Measurements from ENCODE around the gene ERVFRD-1. TPM values are rescaled to one million over a fixed set of nuclear protein-coding genes. Genes with fewer than 3 reads are reported as not detected.

ERVFRD-1 gene
- total RNA-seq, 1 experiment from 2014 or later: not detected

DNA sequence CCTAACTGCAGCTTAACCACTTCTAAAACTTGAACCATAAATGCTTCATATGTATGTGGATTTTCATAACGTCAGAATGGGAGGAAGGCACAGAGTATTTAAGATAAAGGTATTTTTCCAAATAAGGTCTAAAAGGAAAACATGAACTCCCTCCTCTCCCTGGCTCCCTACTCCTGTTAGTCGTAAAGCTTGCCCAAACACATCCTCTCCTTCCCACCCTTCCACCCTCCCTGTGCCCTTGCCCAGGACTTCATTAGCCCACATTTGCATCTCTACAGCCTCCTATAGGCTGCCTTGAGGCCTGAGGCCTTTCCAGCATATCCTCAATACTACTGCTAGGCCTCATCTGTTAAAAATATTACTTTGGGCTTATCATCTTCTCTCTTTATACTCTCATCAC is 35.0 kb downstream of the ERVFRD-1 start:
- Histone ChIP-seq H3K4me2 (ENCODE audit: low read depth, low read length, poor library complexity, severe bottlenecking) (no peak overlapping the region), H3K27ac (ENCODE audit: low read length) (no peak overlapping the region), H3K4me1 (ENCODE audit: low read length) (no peaks in the 10 kb centered on the region), H4K20me1 (ENCODE audit: insufficient read depth, low read depth, low read length) (no peaks in the 10 kb centered on the region), H3K4me3 (ENCODE audit: low read length) (no peak overlapping the region), H3K9ac (ENCODE audit: low read length) (no peak overlapping the region), H3K9me2 (replicated peaks; ENCODE audit: insufficient read depth, low read length) (no peaks in the 10 kb centered on the region), H3K36me3 (ENCODE audit: insufficient read depth, low read length) (no peaks in the 10 kb centered on the region), H3K79me2 (ENCODE audit: low read length) (no peaks in the 10 kb centered on the region), H3K9me3 (ENCODE audit: low read length) (no peaks in the 10 kb centered on the region), H2AFZ (ENCODE audit: low read length) (no peak overlapping the region), H3K27me3 (ENCODE audit: low read length) (no peaks in the 10 kb centered on the region)
- DNase-seq: no peak

- H3K9ac ChIP-seq (ENCODE audit: low read length): no peak overlapping the region
- no peak overlapping the region for H3K27ac ChIP-seq (ENCODE audit: low read length)
- no peak overlapping the region for H3K4me3 ChIP-seq (ENCODE audit: low read length)
- H3K79me2 ChIP-seq (ENCODE audit: low read length): no peaks in the 10 kb centered on the region
- DNase-seq: no peak
- H2AFZ ChIP-seq (ENCODE audit: low read length): no peak overlapping the region
- no peak overlapping the region for H3K4me2 ChIP-seq (ENCODE audit: low read depth, low read length, poor library complexity, severe bottlenecking)
- no peaks in the 10 kb centered on the region for H4K20me1 ChIP-seq (ENCODE audit: insufficient read depth, low read depth, low read length)
- H3K9me3 ChIP-seq (ENCODE audit: low read length): no peaks in the 10 kb centered on the region
- H3K9me2 ChIP-seq (replicated peaks; ENCODE audit: insufficient read depth, low read length): no peaks in the 10 kb centered on the region
- H3K4me1 ChIP-seq (ENCODE audit: low read length): no peaks in the 10 kb centered on the region
- no peaks in the 10 kb centered on the region for H3K27me3 ChIP-seq (ENCODE audit: low read length)
- H3K36me3 ChIP-seq (ENCODE audit: insufficient read depth, low read length): no peaks in the 10 kb centered on the region
These were observed 39.4 kb downstream of the ERVFRD-1 start for GRCh38 chr6:11072101-11072500.

DNA sequence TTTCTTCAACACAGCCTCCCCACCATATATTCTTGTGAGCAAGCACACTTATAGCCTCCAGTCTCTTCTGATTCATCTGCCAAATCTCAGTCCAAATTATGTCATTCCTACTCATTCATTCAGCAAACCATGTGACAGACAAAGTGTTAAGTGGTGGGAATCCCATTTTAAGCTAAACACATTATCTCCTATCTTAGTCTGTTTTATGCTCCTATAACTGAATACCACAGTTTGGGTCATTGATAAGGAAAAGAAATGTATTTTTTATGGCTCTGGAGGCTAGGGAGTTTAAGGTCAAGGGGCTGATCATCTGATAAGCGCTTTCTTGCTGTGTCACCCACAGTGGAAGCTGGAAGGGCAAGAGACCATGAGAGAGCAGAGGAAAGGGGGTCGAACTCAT is 41.8 kb downstream of the ERVFRD-1 start:
- DNase-seq: no peak
- H3K36me3 ChIP-seq (ENCODE audit: insufficient read depth, low read length): no peaks in the 10 kb centered on the region
- H3K27me3 ChIP-seq (ENCODE audit: low read length): no peaks in the 10 kb centered on the region
- H3K4me3 ChIP-seq (ENCODE audit: low read length): no peak overlapping the region
- H3K27ac ChIP-seq (ENCODE audit: low read length): no peak overlapping the region
- H3K4me1 ChIP-seq (ENCODE audit: low read length): no peaks in the 10 kb centered on the region
- no peak overlapping the region for H3K4me2 ChIP-seq (ENCODE audit: low read depth, low read length, poor library complexity, severe bottlenecking)
- H4K20me1 ChIP-seq (ENCODE audit: insufficient read depth, low read depth, low read length): no peaks in the 10 kb centered on the region
- no peaks in the 10 kb centered on the region for H3K9me2 ChIP-seq (replicated peaks; ENCODE audit: insufficient read depth, low read length)
- no peak overlapping the region for H2AFZ ChIP-seq (ENCODE audit: low read length)
- H3K9ac ChIP-seq (ENCODE audit: low read length): no peak overlapping the region
- H3K9me3 ChIP-seq (ENCODE audit: low read length): no peaks in the 10 kb centered on the region
- no peaks in the 10 kb centered on the region for H3K79me2 ChIP-seq (ENCODE audit: low read length)

DNA sequence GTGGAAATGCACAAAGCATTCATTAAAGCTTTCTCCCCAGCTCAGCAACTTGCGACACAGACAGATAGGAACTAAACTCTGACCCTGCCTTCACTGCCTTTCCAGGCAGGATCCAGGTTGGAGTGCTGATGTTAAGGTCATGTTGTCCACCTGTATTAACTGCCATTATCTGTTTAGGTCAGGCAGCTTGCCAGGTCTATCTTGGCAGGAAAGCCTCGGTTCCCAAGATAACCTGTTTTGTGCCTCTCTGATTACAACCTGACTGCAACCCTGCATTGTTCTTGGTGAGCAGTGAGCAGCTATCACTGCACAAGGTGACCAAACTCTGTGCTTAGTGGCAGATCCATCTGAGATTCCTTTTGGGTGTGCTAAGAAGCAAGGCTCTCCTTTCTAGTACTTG is 44.2 kb downstream of the ERVFRD-1 start:
- H3K9ac ChIP-seq (ENCODE audit: low read length): no peak overlapping the region
- no peaks in the 10 kb centered on the region for H4K20me1 ChIP-seq (ENCODE audit: insufficient read depth, low read depth, low read length)
- no peak overlapping the region for H3K27ac ChIP-seq (ENCODE audit: low read length)

GRCh38 chr6:11066505-11067347 is 44.8 kb downstream of the ERVFRD-1 start:
- Histone ChIP-seq H3K9me3 (ENCODE audit: low read length) (no peaks in the 10 kb centered on the region), H3K9ac (ENCODE audit: low read length) (no peak overlapping the region), H3K4me3 (ENCODE audit: low read length) (no peak overlapping the region), H3K27me3 (ENCODE audit: low read length) (no peaks in the 10 kb centered on the region), H4K20me1 (ENCODE audit: insufficient read depth, low read depth, low read length) (no peaks in the 10 kb centered on the region), H3K9me2 (replicated peaks; ENCODE audit: insufficient read depth, low read length) (no peaks in the 10 kb centered on the region), H3K4me2 (ENCODE audit: low read depth, low read length, poor library complexity, severe bottlenecking) (no peak overlapping the region), H3K27ac (ENCODE audit: low read length) (no peak overlapping the region), H3K36me3 (ENCODE audit: insufficient read depth, low read length) (no peaks in the 10 kb centered on the region), H3K79me2 (ENCODE audit: low read length) (no peaks in the 10 kb centered on the region), H3K4me1 (ENCODE audit: low read length) (no peaks in the 10 kb centered on the region), H2AFZ (ENCODE audit: low read length) (no peak overlapping the region)
- no peak for DNase-seq

More for the DNA sequence above, 44.2 kb downstream of the ERVFRD-1 start:
- Histone ChIP-seq H3K79me2 (ENCODE audit: low read length) (no peaks in the 10 kb centered on the region), H3K9me3 (ENCODE audit: low read length) (no peaks in the 10 kb centered on the region), H3K9me2 (replicated peaks; ENCODE audit: insufficient read depth, low read length) (no peaks in the 10 kb centered on the region), H2AFZ (ENCODE audit: low read length) (no peak overlapping the region), H3K36me3 (ENCODE audit: insufficient read depth, low read length) (no peaks in the 10 kb centered on the region), H3K4me1 (ENCODE audit: low read length) (no peaks in the 10 kb centered on the region), H3K4me3 (ENCODE audit: low read length) (no peak overlapping the region), H3K4me2 (ENCODE audit: low read depth, low read length, poor library complexity, severe bottlenecking) (no peak overlapping the region), H3K27me3 (ENCODE audit: low read length) (no peaks in the 10 kb centered on the region)
- no peak for DNase-seq

DNA sequence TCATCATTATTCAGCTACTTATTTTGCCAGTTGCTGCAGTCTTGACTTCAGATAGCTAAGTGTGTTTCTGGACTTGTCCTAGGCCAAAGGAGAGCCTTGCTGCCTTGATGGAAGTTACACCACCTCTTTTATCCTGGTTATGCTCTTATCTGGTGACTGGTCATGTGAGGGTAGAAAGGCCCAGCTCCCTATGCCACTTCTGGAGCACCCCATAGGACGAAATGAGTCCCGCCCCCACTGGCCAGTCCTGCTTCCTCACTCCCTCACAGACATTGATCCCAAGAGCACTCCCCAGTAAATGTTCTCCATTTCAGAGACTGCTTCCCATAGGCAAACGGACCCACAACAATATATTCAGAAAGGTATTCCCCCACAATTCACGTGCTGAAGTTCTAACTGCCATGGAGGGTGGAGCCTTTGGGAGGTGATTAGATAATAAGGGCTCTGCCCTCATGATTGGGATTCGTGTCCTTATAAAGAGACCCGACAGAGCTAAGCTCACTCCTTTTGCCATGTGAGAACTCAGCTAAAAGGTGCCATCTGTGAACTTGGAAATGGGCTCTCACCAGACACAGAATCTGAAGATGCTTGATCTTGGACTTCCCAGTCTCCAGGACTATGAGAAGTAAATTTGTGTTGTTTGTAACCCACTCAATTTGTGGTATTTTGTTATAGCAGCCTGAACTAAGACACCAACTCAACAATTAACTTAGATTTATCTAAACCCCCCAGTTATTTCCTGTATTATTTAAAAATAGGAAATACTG is 45.9 kb downstream of the ERVFRD-1 start:
- no peaks in the 10 kb centered on the region for H3K79me2 ChIP-seq (ENCODE audit: low read length)
- no peaks in the 10 kb centered on the region for H3K36me3 ChIP-seq (ENCODE audit: insufficient read depth, low read length)
- no peak overlapping the region for H3K9ac ChIP-seq (ENCODE audit: low read length)
- H3K27ac ChIP-seq (ENCODE audit: low read length): no peak overlapping the region
- H3K4me2 ChIP-seq (ENCODE audit: low read depth, low read length, poor library complexity, severe bottlenecking): no peak overlapping the region
- no peaks in the 10 kb centered on the region for H3K27me3 ChIP-seq (ENCODE audit: low read length)
- DNase-seq: no peak
- no peak overlapping the region for H3K4me3 ChIP-seq (ENCODE audit: low read length)
- H3K9me2 ChIP-seq (replicated peaks; ENCODE audit: insufficient read depth, low read length): no peaks in the 10 kb centered on the region
- H3K4me1 ChIP-seq (ENCODE audit: low read length): no peaks in the 10 kb centered on the region
- H3K9me3 ChIP-seq (ENCODE audit: low read length): no peaks in the 10 kb centered on the region
- H4K20me1 ChIP-seq (ENCODE audit: insufficient read depth, low read depth, low read length): no peaks in the 10 kb centered on the region
- no peak overlapping the region for H2AFZ ChIP-seq (ENCODE audit: low read length)

GRCh38 chr6:11064836-11065235 is 46.7 kb downstream of the ERVFRD-1 start:
- no peaks in the 10 kb centered on the region for H3K36me3 ChIP-seq (ENCODE audit: insufficient read depth, low read length)
- DNase-seq: no peak
- no peak overlapping the region for H3K4me2 ChIP-seq (ENCODE audit: low read depth, low read length, poor library complexity, severe bottlenecking)

DNA sequence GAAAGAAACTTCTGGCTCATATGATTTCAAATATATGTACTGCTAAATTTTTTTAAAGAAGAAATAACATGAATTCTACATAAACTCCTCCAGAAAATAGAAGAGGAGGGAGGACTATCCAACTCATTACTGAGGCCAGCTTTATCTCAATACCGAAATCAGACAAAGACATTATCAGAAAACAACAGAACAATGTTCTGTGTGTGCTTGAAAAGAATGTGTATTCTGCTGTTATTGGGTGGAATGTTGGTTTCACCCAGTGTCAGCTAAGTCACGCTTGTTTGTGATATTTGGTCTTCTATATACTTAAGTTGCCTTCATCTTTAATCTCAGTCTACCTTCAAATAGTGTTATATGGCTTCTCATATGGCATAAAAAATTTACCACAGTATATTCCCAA is 48.8 kb downstream of the ERVFRD-1 start:
- Histone ChIP-seq H3K36me3 (ENCODE audit: insufficient read depth, low read length) (no peaks in the 10 kb centered on the region), H3K4me3 (ENCODE audit: low read length) (no peak overlapping the region), H3K9me2 (replicated peaks; ENCODE audit: insufficient read depth, low read length) (no peaks in the 10 kb centered on the region), H2AFZ (ENCODE audit: low read length) (no peak overlapping the region), H3K4me1 (ENCODE audit: low read length) (no peaks in the 10 kb centered on the region), H3K79me2 (ENCODE audit: low read length) (no peaks in the 10 kb centered on the region), H3K9ac (ENCODE audit: low read length) (no peak overlapping the region), H3K27me3 (ENCODE audit: low read length) (no peaks in the 10 kb centered on the region), H4K20me1 (ENCODE audit: insufficient read depth, low read depth, low read length) (no peaks in the 10 kb centered on the region), H3K9me3 (ENCODE audit: low read length) (no peaks in the 10 kb centered on the region), H3K27ac (ENCODE audit: low read length) (no peak overlapping the region), H3K4me2 (ENCODE audit: low read depth, low read length, poor library complexity, severe bottlenecking) (no peak overlapping the region)
- no peak for DNase-seq

More at GRCh38 chr6:11064836-11065235, 46.7 kb downstream of the ERVFRD-1 start:
- Histone ChIP-seq H3K9ac (ENCODE audit: low read length) (no peak overlapping the region), H4K20me1 (ENCODE audit: insufficient read depth, low read depth, low read length) (no peaks in the 10 kb centered on the region), H2AFZ (ENCODE audit: low read length) (no peak overlapping the region), H3K79me2 (ENCODE audit: low read length) (no peaks in the 10 kb centered on the region), H3K9me2 (replicated peaks; ENCODE audit: insufficient read depth, low read length) (no peaks in the 10 kb centered on the region), H3K4me1 (ENCODE audit: low read length) (no peaks in the 10 kb centered on the region), H3K27me3 (ENCODE audit: low read length) (no peaks in the 10 kb centered on the region), H3K27ac (ENCODE audit: low read length) (no peak overlapping the region), H3K9me3 (ENCODE audit: low read length) (no peaks in the 10 kb centered on the region), H3K4me3 (ENCODE audit: low read length) (no peak overlapping the region)
